Measurements from ENCODE around the gene UBE2O. TPM values are rescaled to one million over a fixed set of nuclear protein-coding genes. Genes with fewer than 3 reads are reported as not detected.

UBE2O gene
- total and polyA plus RNA-seq, 9 donors: 8.3 to 37.2 (median 27.9) TPM

- no peak for DNase-seq
- WGBS, 3 donors: 89 to 90% (median 89%) methylated on average over 14 of the region's 14 CpGs
- intact Hi-C loops (cut with DNase I): no loop called here
- no peaks in the 10 kb centered on the region for H3K27me3 ChIP-seq
- H3K4me3 ChIP-seq: no peak overlapping the region
- no peak overlapping the region for H3K27ac ChIP-seq
- H3K9me3 ChIP-seq: no peaks in the 10 kb centered on the region
- no peaks in the 10 kb centered on the region for H3K4me1 ChIP-seq (ENCODE audit: insufficient read depth)
- no peaks in the 10 kb centered on the region for H3K36me3 ChIP-seq
- TF ChIP-seq, protein P1, sequence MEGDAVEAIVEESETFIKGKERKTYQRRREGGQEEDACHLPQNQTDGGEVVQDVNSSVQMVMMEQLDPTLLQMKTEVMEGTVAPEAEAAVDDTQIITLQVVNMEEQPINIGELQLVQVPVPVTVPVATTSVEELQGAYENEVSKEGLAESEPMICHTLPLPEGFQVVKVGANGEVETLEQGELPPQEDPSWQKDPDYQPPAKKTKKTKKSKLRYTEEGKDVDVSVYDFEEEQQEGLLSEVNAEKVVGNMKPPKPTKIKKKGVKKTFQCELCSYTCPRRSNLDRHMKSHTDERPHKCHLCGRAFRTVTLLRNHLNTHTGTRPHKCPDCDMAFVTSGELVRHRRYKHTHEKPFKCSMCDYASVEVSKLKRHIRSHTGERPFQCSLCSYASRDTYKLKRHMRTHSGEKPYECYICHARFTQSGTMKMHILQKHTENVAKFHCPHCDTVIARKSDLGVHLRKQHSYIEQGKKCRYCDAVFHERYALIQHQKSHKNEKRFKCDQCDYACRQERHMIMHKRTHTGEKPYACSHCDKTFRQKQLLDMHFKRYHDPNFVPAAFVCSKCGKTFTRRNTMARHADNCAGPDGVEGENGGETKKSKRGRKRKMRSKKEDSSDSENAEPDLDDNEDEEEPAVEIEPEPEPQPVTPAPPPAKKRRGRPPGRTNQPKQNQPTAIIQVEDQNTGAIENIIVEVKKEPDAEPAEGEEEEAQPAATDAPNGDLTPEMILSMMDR (IDR thresholded peaks at IDR 0.05): no peak
- TF ChIP-seq POLR2A (IDR thresholded peaks at IDR 0.05) (no peak), EP300 (IDR thresholded peaks at IDR 0.05) (no peak)
Observed at GRCh38 chr17:76468634-76469010, 15.7 kb upstream of the UBE2O start.

GRCh38 chr17:76467809-76468633, 15.1 kb upstream of the UBE2O start:
- 71 to 73% (median 71%) methylated on average over 8 of the region's 8 CpGs for WGBS, 3 donors
- DNase-seq: no peak
- no peak for TF ChIP-seq POLR2A (IDR thresholded peaks at IDR 0.05)
- no peak for TF ChIP-seq EP300 (IDR thresholded peaks at IDR 0.05)
- TF ChIP-seq, protein P1 (IDR thresholded peaks at IDR 0.05): no peak
- H3K4me3 ChIP-seq: no peak overlapping the region
- H3K9me3 ChIP-seq: no peaks in the 10 kb centered on the region
- no peaks in the 10 kb centered on the region for H3K4me1 ChIP-seq (ENCODE audit: insufficient read depth)
- intact Hi-C loops (cut with DNase I): loop anchor here (1.0 to 2.0 kb wide), 2 partner anchors 38 to 39 kb away; no protein-coding TSS in a partner anchor
- H3K36me3 ChIP-seq: no peaks in the 10 kb centered on the region
- H3K27ac ChIP-seq: no peak overlapping the region
- no peaks in the 10 kb centered on the region for H3K27me3 ChIP-seq

GRCh38 chr17:76467366-76467765, 14.4 kb upstream of the UBE2O start, which contains the start of gene AANAT:
TSS of gene AANAT (plus strand) at chr17:76467603. CDS start at chr17:76468747, 1,144 bp downstream.
- Histone ChIP-seq H3K27me3 (no peaks in the 10 kb centered on the region), H3K36me3 (no peaks in the 10 kb centered on the region), H3K4me1 (ENCODE audit: insufficient read depth) (no peaks in the 10 kb centered on the region), H3K4me3 (no peak within 1 kb of the TSS), H3K9me3 (no peaks in the 10 kb centered on the region), H3K27ac (no peak within 1 kb of the TSS)
- TF ChIP-seq EP300 (IDR thresholded peaks at IDR 0.05): no peak
- TF ChIP-seq, protein P1 (IDR thresholded peaks at IDR 0.05): no peak
- no peak for TF ChIP-seq POLR2A (IDR thresholded peaks at IDR 0.05)
- intact Hi-C loops (cut with DNase I): loop anchor here (1.0 to 2.0 kb wide), 2 partner anchors 39 kb away; no protein-coding TSS in a partner anchor
- WGBS, 3 donors: 66 to 70% (median 69%) methylated on average over 11 of the region's 11 CpGs
- no peak for DNase-seq

DNA sequence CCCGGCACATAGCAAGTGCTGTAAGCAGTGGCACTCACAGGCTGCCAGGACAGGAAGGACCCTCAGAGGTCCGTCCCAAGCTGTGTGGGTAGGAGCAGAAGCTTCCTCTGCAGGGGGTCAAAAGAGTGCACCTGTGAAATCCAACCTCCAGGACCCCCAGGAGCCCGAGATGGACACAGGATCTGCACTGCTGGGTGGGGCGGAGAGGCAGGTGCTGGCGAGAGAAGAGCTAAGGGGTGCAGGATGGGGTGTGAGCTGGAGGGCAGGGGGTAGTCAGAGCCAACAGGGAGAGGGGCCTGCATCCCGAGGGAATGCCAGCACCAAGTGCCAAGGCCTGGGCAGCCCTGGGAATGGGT, 13.8 kb upstream of the UBE2O start:
- no peaks in the 10 kb centered on the region for H3K4me1 ChIP-seq (ENCODE audit: insufficient read depth)
- WGBS, 3 donors: 81 to 94% (median 84%) methylated on average over 6 of the region's 6 CpGs
- no peak for DNase-seq

More for the DNA sequence above, 13.8 kb upstream of the UBE2O start:
- TF ChIP-seq EP300 (IDR thresholded peaks at IDR 0.05) (no peak), POLR2A (IDR thresholded peaks at IDR 0.05) (no peak)
- H3K27ac ChIP-seq: no peak overlapping the region
- H3K4me3 ChIP-seq: no peak overlapping the region
- intact Hi-C loops (cut with DNase I): loop anchor here (1.0 to 2.0 kb wide), 2 partner anchors 40 kb away; no protein-coding TSS in a partner anchor
- no peaks in the 10 kb centered on the region for H3K36me3 ChIP-seq
- no peaks in the 10 kb centered on the region for H3K27me3 ChIP-seq
- H3K9me3 ChIP-seq: no peaks in the 10 kb centered on the region

Data from ovary (tissue), 9 donors.